DLD1 (cell line): ENCODE data around the gene PAQR8.

Experiments
- in situ Hi-C: cut with HindIII; loops from 2 replicates; pipeline ENCODE4 v1.10.0; 2017; ENCODE audit warnings: low sequenced_read_pairs

Gene PAQR8

DNA sequence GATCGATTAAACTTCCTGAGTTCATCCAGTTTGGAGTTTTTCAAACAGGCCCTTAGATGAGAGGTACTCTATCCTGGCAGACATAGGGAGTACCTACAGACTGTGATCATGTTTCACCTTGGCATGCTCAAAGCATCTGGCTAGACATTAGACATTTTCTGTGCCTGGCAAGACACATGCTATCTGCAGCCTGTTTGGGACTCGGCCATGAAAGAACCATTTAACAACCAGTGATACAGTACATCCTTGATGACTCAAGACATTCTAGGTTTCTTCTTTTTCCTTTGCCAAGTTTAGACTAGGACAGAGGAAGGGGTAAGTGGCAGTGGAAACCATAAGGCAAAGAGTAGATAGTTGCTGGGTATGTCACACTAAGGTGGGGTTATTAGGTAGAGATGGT is 15.4 kb upstream of the PAQR8 start:
- in situ Hi-C loops, result no loop called here

- in situ Hi-C loops, result no loop called here
Observed at GRCh38 chr6:52347818-52348217, 14.1 kb upstream of the PAQR8 start.

GRCh38 chr6:52351879-52352238 is 10.1 kb upstream of the PAQR8 start:
- in situ Hi-C loops, result no loop called here

DNA sequence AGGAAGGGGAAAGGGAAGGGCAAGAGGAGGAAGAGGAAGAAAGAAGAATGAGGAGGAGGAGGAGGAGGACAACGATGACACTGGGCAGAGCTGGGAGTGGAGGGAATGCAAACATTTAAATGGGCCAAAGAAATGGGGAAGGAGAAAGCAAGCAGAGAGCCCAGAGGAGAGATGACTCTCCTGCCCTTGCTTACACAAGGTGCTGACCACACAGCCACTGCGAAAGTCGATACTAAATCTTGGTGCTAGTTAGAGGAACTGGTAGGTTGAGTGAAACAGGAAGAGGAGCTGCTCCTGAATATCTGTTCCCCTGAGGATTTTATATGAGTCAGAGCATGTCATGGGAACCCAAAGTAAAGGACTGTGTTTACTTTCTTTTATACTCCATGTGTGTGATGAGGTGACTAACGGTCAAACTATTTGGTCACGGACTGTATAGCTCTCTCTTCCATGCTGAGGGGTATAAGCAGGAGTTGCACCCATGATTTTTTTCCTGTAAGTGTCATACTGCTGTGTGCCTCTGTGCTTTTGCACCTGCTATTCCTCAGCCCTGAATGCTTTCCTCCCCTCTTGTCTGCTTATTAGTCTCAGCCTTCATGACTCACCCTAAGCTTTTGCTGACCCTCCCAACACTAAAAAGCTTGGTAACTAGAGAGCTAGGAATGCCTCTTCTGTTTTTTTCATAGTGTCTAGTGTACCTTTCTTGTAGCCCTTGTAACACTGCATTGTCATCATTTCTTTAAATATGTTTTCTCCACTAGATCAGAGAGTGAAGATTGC is 9.5 kb upstream of the PAQR8 start:
- in situ Hi-C loops, result no loop called here

DNA sequence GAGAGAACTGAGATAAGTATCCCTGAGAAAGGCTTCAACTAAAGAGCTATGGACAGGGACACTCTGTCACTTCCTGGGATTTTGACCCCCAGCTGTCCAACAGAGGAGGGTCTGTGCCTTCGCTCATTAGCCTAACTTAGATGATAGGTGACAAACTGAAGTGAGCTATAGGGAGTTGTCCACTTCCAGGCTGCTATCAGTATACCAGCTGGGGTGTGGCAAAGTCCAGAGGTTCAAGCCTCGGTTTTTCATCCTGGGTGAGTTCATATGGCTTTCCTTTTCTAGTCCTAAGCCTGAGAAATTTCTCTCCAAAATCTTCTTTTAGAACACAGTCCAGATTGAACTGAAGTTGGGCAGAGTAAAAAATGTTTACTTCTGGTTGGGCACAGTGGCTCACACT is 5.9 kb upstream of the PAQR8 start:
- in situ Hi-C loops, result no loop called here

DNA sequence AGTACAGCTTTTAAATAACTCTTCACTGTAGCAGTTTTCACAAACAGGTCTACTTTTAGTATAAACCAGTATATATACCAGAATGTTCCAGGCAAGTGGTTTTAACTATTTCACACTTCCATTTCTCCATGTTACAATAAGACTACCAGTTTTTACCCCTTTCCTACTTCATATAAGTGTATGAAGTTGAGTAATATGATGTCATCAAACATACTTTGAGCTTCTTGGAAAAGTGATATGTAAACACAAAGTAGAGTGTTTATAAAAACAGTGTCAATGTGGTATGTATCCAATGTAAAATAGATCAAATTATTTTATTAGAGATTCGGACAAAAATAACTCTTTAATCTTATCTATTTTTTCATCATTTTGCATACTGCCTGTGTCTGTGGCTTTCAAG is 2.5 kb upstream of the PAQR8 start:
- in situ Hi-C loops, result no loop called here

GRCh38 chr6:52360028-52360427 is 1.9 kb upstream of the PAQR8 start:
- in situ Hi-C loops, result no loop called here

DNA sequence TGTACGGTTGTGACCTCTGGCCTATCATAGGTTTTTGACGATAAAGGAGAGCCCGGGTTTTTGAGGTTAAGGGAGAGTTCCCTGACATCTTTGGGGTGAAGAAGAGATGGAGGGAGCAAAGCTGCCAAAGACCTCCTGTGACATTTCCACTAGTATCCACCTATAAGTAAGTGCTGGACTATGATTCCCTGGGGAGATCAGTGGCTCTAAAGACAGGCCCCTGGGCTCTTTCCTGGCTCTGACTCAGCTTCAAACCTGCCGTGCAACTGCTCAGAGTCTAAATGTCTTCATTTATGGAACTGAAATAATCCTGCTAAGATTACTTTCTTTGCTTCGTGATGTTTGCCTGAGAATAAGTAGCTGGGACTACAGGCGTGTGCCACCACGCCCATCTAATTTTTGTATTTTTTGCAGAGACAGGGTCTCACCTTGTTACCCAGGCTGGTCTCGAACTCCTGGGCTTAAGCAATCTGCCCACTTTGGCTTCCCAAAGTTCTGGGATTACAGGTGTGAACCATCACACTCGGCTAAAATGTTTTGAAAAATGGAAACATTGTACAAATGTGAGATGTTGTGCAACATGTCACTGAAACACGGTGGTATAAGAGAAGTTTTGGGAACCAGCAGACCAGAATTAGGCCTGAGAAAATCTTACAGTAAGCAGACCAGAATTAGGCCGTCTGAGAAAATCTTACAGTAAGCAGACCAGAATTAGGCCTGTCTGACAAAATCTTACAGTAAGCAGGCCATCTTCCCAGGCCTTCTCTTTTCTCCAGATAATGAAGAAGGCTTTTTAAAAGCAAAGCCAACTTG is 1.1 kb upstream of the PAQR8 start:
- in situ Hi-C loops, result no loop called here

DNA sequence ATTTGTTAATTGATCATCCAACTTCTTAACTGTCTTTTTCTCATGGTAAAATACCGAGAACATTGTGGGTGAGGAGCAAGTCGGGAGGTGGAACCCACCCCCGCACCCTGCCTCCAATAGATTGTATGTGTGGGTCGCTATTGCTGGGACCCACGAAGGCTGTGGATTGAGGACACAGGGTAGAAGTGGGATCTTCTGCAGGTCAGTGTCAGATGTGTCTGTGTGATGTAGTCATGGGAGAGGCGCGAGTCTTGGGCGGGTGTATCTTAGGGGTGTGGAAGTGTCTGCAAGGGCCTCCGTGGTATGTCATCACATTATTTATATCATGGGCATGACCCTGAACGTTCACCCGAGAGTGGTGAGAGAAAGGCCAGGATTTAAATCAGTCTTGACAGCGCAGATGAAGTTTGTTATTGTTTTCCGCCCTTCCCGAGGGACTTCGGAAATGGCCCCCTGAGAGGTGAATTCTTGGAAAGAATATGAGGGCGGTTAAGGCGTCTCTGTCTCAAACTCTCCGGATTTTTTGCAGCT is 472 bp upstream of the PAQR8 start:
- in situ Hi-C loops, result no loop called here

DNA sequence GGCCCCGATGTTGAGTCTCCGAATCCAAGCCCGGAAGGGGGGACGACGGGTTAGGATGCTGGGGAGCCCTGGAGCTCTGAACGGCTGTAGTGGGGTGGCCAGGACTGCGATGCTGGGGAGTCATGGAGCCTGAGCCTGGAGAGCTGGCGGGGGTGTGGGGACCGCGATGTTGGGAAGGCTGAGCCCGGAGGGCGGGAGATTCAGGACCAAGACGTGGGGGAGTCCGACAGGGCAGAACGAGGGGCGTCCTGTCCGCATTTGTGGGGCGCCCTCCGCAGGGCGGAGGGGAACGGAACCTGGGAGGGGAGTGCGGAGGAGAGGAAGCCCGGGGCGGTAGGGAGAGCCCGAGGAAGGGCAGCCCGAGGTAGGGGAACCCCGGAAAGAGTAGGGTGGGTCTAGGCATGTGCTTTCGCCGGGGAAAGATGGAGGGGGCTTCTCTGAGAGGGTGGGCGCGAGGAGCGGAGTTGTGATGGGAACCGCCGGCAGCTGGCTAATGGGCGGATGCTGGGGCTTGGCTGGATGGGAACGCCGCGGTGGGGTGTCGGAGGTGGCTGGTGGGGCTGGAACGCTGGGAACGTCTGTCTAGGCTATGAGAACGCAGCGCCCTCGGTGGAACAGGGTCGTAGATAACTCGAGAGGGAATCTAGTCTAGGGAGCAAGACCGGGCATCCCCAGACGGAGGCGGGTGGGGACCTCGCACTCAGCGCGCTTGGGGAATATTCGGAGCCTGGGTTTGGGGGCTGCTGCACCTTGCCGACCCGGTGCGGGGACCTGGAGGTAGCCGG is 684 bp downstream of the PAQR8 start:
- in situ Hi-C loops, result no loop called here

DNA sequence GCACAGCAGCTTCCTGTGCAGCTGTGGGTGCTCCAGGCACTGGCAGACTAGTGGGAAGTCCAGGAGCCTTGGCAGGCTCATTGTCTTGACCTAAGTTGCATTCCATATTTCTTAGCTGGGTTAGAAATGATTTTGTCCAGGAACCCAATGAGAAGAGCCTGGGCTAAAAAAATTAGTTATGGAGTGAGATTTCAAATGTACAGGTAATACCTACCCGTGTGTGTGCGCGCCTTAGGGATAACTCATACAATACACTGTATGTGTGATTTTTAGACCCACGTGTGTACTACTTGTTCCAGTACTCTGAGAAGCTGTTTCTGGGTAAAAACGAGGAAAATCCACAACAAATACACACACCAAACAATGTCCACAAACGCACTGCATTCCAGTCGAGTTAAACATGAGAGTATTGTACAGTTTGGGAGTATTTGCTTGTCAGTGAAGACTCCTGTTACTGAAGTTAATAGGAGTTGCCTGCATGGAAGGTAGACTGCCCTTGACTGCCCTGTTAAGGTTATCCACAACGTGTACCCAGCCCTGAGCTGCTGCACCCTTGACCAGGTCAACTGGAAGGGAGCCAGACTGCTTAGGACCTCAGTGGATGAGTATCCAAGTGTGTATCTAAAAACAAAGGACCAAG is 1.4 kb downstream of the PAQR8 start:
- in situ Hi-C loops, result no loop called here

GRCh38 chr6:52364480-52365166 is 2.7 kb downstream of the PAQR8 start:
- in situ Hi-C loops, result no loop called here

GRCh38 chr6:52365317-52365716 is 3.4 kb downstream of the PAQR8 start:
- in situ Hi-C loops, result no loop called here

- in situ Hi-C loops, result no loop called here
Observed at GRCh38 chr6:52365866-52366540, 4.1 kb downstream of the PAQR8 start.

GRCh38 chr6:52368002-52368401 is 6.1 kb downstream of the PAQR8 start:
- in situ Hi-C loops, result no loop called here

- in situ Hi-C loops, result no loop called here
Observed at GRCh38 chr6:52369234-52369633, 7.3 kb downstream of the PAQR8 start.

DNA sequence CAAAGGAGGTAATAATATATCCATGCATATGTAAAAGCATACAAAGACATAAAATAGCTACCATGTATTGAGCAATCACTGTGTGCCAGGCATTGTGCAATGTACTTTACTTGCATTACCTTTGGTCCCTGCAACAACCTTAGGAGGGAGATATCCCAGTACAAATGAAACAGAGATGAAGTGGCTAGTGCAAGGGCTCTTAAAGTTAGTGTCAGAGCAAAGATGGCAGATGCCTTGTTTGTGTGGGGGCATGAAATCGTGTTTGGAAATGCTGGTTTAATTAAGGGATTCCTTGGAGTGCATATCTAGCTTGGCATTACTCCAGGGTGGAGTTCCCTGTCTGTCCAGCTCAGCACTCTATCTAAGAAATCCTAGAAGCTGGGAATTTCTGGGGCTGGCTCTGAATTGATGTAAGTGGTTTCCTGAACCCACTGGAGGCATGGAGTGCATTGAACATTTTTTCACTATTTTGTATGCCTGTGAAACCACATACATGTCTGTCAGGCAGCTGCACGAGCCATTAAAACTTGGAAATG is 9.8 kb downstream of the PAQR8 start:
- in situ Hi-C loops, result no loop called here

- in situ Hi-C loops, result no loop called here
Observed at GRCh38 chr6:52373151-52373690, 11.3 kb downstream of the PAQR8 start.

- in situ Hi-C loops, result no loop called here
Observed at GRCh38 chr6:52374247-52374646, 12.3 kb downstream of the PAQR8 start.
